ENCODE measurements around the gene NUB1.

GRCh38 chr7:151308791-151309190 lies 32.8 kb upstream of the NUB1 start:
- TF ChIP-seq CTCF (IDR thresholded peaks at IDR 0.05) (no peak), POLR2AphosphoS5 (IDR thresholded peaks at IDR 0.05) (no peak), POLR2A (IDR thresholded peaks at IDR 0.05) (no peak), EP300 (IDR thresholded peaks at IDR 0.05) (no peak)
